ENCODE results near the gene RPS6KC1. TPM values are rescaled to one million over a fixed set of nuclear protein-coding genes. Genes with fewer than 3 reads are reported as not detected.

RPS6KC1 gene
- total RNA-seq, 1 experiment from 2014 or later: 16.9 TPM

- H4K20me1 ChIP-seq (ENCODE audit: control insufficient read depth, insufficient read depth, insufficient read length): no peaks in the 10 kb centered on the region
- H2BK15ac ChIP-seq (ENCODE audit: low read depth, low read length): no peak overlapping the region
These were observed 76.0 kb downstream of the RPS6KC1 start for GRCh38 chr1:213127074-213127473.

More at GRCh38 chr1:213127074-213127473, 76.0 kb downstream of the RPS6KC1 start:
- no peaks in the 10 kb centered on the region for H3K79me1 ChIP-seq (ENCODE audit: insufficient read depth, low read depth, low read length, poor library complexity, severe bottlenecking)
- Mint-ChIP-seq H3K27ac (no peak overlapping the region), H3K4me1 (no peaks in the 10 kb centered on the region), H3K4me3 (no peak overlapping the region), H3K27me3 (ENCODE audit: low read depth) (no peaks in the 10 kb centered on the region), H3K9me3 (no peaks in the 10 kb centered on the region), H3K36me3 (ENCODE audit: insufficient read depth in 1 of 3, low read depth in 3 of 3) (no peaks in the 10 kb centered on the region)
- H3K4ac ChIP-seq (ENCODE audit: low read depth, low read length): no peak overlapping the region
- H3K4me1 ChIP-seq (ENCODE audit: insufficient read depth, low read length): no peaks in the 10 kb centered on the region
- no peak overlapping the region for H4K5ac ChIP-seq (ENCODE audit: insufficient read length, low read depth, low read length)
- H4K91ac ChIP-seq (ENCODE audit: insufficient read length, low read depth, low read length): no peak overlapping the region
- no peak overlapping the region for H3K4me2 ChIP-seq (ENCODE audit: insufficient read depth, insufficient read length, low read length)
- WGBS (ENCODE audit: extremely low coverage, insufficient read length, low lambda C conversion rate): no CpG with 5 or more reads among the region's 1 CpG
- H3K27me3 ChIP-seq (ENCODE audit: insufficient read depth, low read length): no peaks in the 10 kb centered on the region
- no peak overlapping the region for H3K27ac ChIP-seq (ENCODE audit: insufficient read length, low read depth, low read length)
- DNase-seq: no peak
- H3K23ac ChIP-seq (ENCODE audit: insufficient read length, low read depth, low read length): no peak overlapping the region
- no peaks in the 10 kb centered on the region for H3K79me2 ChIP-seq (ENCODE audit: insufficient read depth, low read length)
- H2AK5ac ChIP-seq (ENCODE audit: insufficient read length, low read length): no peak overlapping the region
- H3T11ph ChIP-seq (ENCODE audit: low read length): no peak overlapping the region
- no peak overlapping the region for H3K9ac ChIP-seq (ENCODE audit: extremely low read depth, insufficient read length, low read length)
- no peaks in the 10 kb centered on the region for H3K23me2 ChIP-seq (ENCODE audit: insufficient read length, low read depth, low read length, poor library complexity, severe bottlenecking)
- H4K8ac ChIP-seq (replicated peaks; ENCODE audit: insufficient read length, low read depth, low read length): no peak overlapping the region
- no peak overlapping the region for H2BK5ac ChIP-seq (ENCODE audit: insufficient read length, low read length)
- no peak overlapping the region for H2BK120ac ChIP-seq (ENCODE audit: low read depth, low read length, poor library complexity, severe bottlenecking)
- no peak overlapping the region for H3K18ac ChIP-seq (ENCODE audit: insufficient read length, low read depth, low read length)
- TF ChIP-seq CTCF (conservative IDR thresholded peaks at IDR 0.05): no peak
- no peaks in the 10 kb centered on the region for H3K9me3 ChIP-seq (ENCODE audit: control insufficient read depth, low read depth, low read length)
- no peak overlapping the region for H2AFZ ChIP-seq (ENCODE audit: low read length)
- H2BK20ac ChIP-seq (ENCODE audit: low read depth, low read length, poor library complexity, severe bottlenecking): no peak overlapping the region
- H3K14ac ChIP-seq (ENCODE audit: insufficient read depth, low read length): no peak overlapping the region
- H2BK12ac ChIP-seq (ENCODE audit: insufficient read length, low read depth, low read length): no peak overlapping the region
- H3K56ac ChIP-seq (ENCODE audit: insufficient read length, low read depth, low read length): no peak overlapping the region

Measured in H9 (cell line).